Breast epithelium (tissue), 4 donors: ENCODE results near the gene GIPC1. TPM values are rescaled to one million over a fixed set of nuclear protein-coding genes. Genes with fewer than 3 reads are reported as not detected.

Source experiments
- DNase-seq, 2 donors: peaks; one replicate each; pipeline ENCODE4 v3.0.0-alpha.2; 2019; ENCODE audit warnings: low spot score in 2 of 2
- H3K27ac ChIP-seq, 2 donors: fragments of 200-600 bp; sonication (generic) in 1 of 2; one replicate each; pipeline ENCODE4 v1.5.1; 2016 to 2019; ENCODE audit warnings: mild to moderate bottlenecking in 1 of 2
- H3K27me3 ChIP-seq, 2 donors: fragments of 200-600 bp; sonication (generic) in 1 of 2; one replicate each; pipeline versions ENCODE4 v1.5.1 to v1.6.0; 2017 to 2019; ENCODE audit warnings: control low read depth in 1 of 2, mild to moderate bottlenecking in 1 of 2
- H3K36me3 ChIP-seq: fragments of 200-600 bp; one replicate; pipeline ENCODE4 v1.5.1; 2019
- H3K4me1 ChIP-seq, 2 donors: fragments of 200-600 bp; sonication (generic); one replicate each; pipeline ENCODE4 v1.5.1; 2016 to 2019; ENCODE audit warnings: control low read depth in 1 of 2
- H3K4me3 ChIP-seq, 3 donors: fragments of 200-600 bp; sonication (generic); 1 replicate in 2 of 3; 2 replicates in 1 of 3; pipeline ENCODE4 v1.5.1; 2016 to 2019; ENCODE audit warnings: mild to moderate bottlenecking in 3 of 3, moderate library complexity in 2 of 3
- H3K9me3 ChIP-seq, 2 donors: fragments of 200-600 bp; sonication (generic) in 1 of 2; one replicate each; pipeline ENCODE4 v1.5.1; 2016 to 2019; ENCODE audit warnings: control low read depth in 1 of 2
- POLR2A ChIP-seq: fragments of 450-650 bp; IDR thresholded peaks from one replicate; pipeline ENCODE4 v1.6.1; 2016; ENCODE audit warnings: antibody characterized with exemption, mild to moderate bottlenecking, moderate library complexity
- POLR2AphosphoS5 ChIP-seq, 3 donors: sonication (generic); formaldehyde crosslinking; IDR thresholded peaks; one replicate each; pipeline ENCODE4 v1.6.1; 2017; ENCODE audit warnings: antibody characterized with exemption in 3 of 3
- intact Hi-C: fragments of 100-400 bp; cut with DNase I; formaldehyde crosslinking; loops from one replicate; pipeline ENCODE4 v1.15.1; 2023; ENCODE audit warnings: low total_unique reads
- total RNA-seq, 3 donors: library from RNA; depleted of rRNA; stranded (reverse); fragments of >200 nt; gene quantifications; one replicate each; pipeline ENCODE4 v1.1.0, GENCODE V29; 2016
- TF ChIP-seq, protein P1 (sequence below), 3 donors: fragments of 450-650 bp; IDR thresholded peaks; one replicate each; pipeline ENCODE4 v1.5.1; 2016 to 2017; ENCODE audit warnings: antibody characterized with exemption in 3 of 3, mild to moderate bottlenecking in 3 of 3, moderate library complexity in 3 of 3

The GIPC1 gene
- total RNA-seq, 3 donors from 2014 or later, result 48.8 to 79.0 (median 72.0) TPM

- intact Hi-C loops, result no loop called here
- H3K9me3 ChIP-seq, result no peaks in the 10 kb centered on the region
- H3K4me1 ChIP-seq, result peaks cover 0 to 4% of the 10 kb centered on the region in 2 donors
- peak overlapping the region; percentile 79 to 83 for H3K27ac ChIP-seq
- no peaks in the 10 kb centered on the region for H3K36me3 ChIP-seq
- no peak for TF ChIP-seq POLR2A
- TF ChIP-seq, protein P1, sequence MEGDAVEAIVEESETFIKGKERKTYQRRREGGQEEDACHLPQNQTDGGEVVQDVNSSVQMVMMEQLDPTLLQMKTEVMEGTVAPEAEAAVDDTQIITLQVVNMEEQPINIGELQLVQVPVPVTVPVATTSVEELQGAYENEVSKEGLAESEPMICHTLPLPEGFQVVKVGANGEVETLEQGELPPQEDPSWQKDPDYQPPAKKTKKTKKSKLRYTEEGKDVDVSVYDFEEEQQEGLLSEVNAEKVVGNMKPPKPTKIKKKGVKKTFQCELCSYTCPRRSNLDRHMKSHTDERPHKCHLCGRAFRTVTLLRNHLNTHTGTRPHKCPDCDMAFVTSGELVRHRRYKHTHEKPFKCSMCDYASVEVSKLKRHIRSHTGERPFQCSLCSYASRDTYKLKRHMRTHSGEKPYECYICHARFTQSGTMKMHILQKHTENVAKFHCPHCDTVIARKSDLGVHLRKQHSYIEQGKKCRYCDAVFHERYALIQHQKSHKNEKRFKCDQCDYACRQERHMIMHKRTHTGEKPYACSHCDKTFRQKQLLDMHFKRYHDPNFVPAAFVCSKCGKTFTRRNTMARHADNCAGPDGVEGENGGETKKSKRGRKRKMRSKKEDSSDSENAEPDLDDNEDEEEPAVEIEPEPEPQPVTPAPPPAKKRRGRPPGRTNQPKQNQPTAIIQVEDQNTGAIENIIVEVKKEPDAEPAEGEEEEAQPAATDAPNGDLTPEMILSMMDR (IDR thresholded peaks at IDR 0.05), result no peak
- TF ChIP-seq POLR2AphosphoS5 (IDR thresholded peaks at IDR 0.05), result no peak
- DNase-seq, result peak in 1 of 2 donors; percentile 78
- H3K27me3 ChIP-seq, result no peaks in the 10 kb centered on the region
- H3K4me3 ChIP-seq, result no peak overlapping the region
Measured at GRCh38 chr19:14525729-14526128, 29.8 kb upstream of the GIPC1 start.

DNA sequence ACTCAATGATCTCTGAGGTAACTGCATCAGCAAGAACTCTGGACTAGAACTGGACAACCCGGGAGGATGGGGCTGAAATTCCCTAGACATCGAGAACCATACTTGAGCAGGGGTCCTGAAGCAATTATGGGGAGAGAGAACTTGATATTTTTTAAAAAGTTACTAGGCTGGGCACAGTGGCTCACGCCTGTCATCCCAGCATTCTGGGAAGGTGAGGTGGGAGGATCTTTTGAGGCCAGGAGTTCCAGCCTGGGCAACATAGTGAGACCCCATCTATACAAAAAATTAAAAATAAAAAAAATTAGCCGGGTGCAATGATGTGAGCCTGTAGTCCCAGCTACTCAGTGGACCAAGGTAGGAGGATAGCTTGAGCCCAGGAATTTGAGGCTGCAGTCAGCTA, 24.6 kb upstream of the GIPC1 start:
- intact Hi-C loops, result no loop called here
- TF ChIP-seq, protein P1 (IDR thresholded peaks at IDR 0.05), result no peak
- TF ChIP-seq POLR2A, result no peak
- no peak for TF ChIP-seq POLR2AphosphoS5 (IDR thresholded peaks at IDR 0.05)
- H3K9me3 ChIP-seq, result no peaks in the 10 kb centered on the region
- no peaks in the 10 kb centered on the region for H3K27me3 ChIP-seq
- peaks cover 7 to 15% of the 10 kb centered on the region in 2 donors for H3K4me1 ChIP-seq
- DNase-seq, result no peak
- peak overlapping the region; percentile 99 to 100 for H3K27ac ChIP-seq
- peaks cover 3% of the 10 kb centered on the region for H3K36me3 ChIP-seq
- H3K4me3 ChIP-seq, result no peak overlapping the region

DNA sequence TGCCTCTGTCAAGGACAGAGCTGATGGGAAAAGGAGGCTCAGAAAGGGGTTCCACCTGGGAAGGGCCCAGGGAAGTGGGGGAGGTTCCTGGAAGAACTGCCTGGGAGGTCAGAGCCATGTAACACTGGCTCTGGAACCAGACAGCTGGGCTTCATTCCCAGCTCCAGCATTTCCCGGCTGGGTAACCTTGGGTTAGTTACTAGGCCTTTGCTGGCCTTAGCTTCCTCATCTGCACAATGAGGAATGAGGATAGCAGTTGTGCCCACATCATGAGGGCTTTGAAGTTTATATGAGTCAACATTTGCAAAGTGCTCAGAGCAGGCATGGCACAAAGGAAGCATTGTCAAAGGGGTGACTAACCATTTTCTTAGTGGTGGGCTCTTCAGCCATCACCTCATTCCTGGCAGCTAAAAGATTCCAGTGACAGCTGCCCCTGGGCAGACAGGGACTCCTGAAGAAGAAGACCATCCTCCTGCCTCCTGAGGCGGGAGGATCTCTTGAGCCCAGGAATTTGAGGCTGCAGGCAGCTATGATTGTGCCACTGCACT, 24.0 kb upstream of the GIPC1 start:
- Histone ChIP-seq H3K9me3 (no peaks in the 10 kb centered on the region), H3K27me3 (no peaks in the 10 kb centered on the region), H3K27ac (peak overlapping the region; percentile 99 to 100), H3K36me3 (peaks cover 5% of the 10 kb centered on the region), H3K4me1 (peaks cover 7 to 17% of the 10 kb centered on the region in 2 donors), H3K4me3 (no peak overlapping the region)
- TF ChIP-seq, protein P1 (IDR thresholded peaks at IDR 0.05), result no peak
- no peak for TF ChIP-seq POLR2AphosphoS5 (IDR thresholded peaks at IDR 0.05)
- TF ChIP-seq POLR2A, result no peak
- DNase-seq, result no peak
- intact Hi-C loops, result no loop called here

DNA sequence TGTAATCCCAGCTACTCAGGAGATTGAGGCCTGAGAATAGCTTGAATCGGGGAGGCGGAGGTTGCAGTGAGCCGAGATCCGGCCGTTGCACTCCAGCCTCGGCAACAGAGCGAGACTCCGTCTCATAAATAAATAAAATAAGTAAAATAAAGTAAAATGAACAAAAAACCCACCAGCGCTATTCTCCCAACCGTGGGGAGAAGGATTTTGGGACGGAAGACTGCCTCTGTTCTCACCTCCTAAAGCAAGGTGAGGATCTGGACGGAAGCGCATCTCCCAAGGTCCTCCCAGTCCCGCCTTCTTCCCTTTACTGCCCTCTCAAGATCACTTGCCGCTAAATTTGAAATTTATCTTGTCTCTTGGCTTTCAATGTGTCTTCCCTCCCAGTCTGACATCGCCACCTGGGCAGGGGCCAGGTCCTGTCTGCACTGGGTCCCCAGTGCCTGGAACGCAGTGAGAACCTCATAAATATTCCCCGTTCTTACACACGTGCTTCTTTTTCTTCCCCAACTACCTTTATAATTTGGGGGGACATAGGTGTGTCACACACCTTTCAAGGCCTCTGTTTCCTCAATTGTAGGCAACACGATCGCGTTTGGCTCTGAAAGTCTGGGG, 23.4 kb upstream of the GIPC1 start:
- intact Hi-C loops, result no loop called here
- TF ChIP-seq, protein P1 (IDR thresholded peaks at IDR 0.05), result no peak
- TF ChIP-seq POLR2A (no peak), POLR2AphosphoS5 (IDR thresholded peaks at IDR 0.05) (no peak)
- Histone ChIP-seq H3K27ac (peak overlapping the region; percentile 99 to 100), H3K36me3 (peaks cover 5% of the 10 kb centered on the region), H3K4me1 (peaks cover 7 to 17% of the 10 kb centered on the region in 2 donors), H3K27me3 (no peaks in the 10 kb centered on the region), H3K9me3 (no peaks in the 10 kb centered on the region), H3K4me3 (peak overlapping the region in 1 of 3 donors; percentile 89)
- DNase-seq, result no peak

GRCh38 chr19:14517840-14518505, 22.0 kb upstream of the GIPC1 start, which contains the start of gene DNAJB1:
Gene DNAJB1, minus strand, starts transcription at chr19:14518397. Its CDS starts 48 bp downstream, at chr19:14518349.
- TF ChIP-seq POLR2AphosphoS5 (IDR thresholded peaks at IDR 0.05) (peak; percentile 94 to 95 (median 94)), POLR2A (peak; percentile 97)
- TF ChIP-seq, protein P1 (IDR thresholded peaks at IDR 0.05), result peak in 1 of 3 donors; percentile 12
- intact Hi-C loops, result no loop called here
- DNase-seq, result peak; percentile 73 to 76
- Histone ChIP-seq H3K27me3 (no peaks in the 10 kb centered on the region), H3K4me1 (peaks cover 7 to 17% of the 10 kb centered on the region in 2 donors), H3K4me3 (peak within 1 kb of the TSS; percentile 83 to 92 (median 89)), H3K9me3 (no peaks in the 10 kb centered on the region), H3K27ac (peak within 1 kb of the TSS; percentile 99 to 100), H3K36me3 (peaks cover 5% of the 10 kb centered on the region)
